ENCODE measurements around the gene RAB11FIP4.

The RAB11FIP4 gene

GRCh38 chr17:31579265-31579664 is 187.8 kb downstream of the RAB11FIP4 start:
- DNase-seq: no peak

- no peak for DNase-seq
Observed at GRCh38 chr17:31580316-31580705, 188.8 kb downstream of the RAB11FIP4 start.

GRCh38 chr17:31580706-31581490 is 189.4 kb downstream of the RAB11FIP4 start:
- no peak for DNase-seq

GRCh38 chr17:31581491-31581890 is 190.0 kb downstream of the RAB11FIP4 start:
- no peak for DNase-seq

- DNase-seq: peak; percentile 13
Observed at GRCh38 chr17:31582151-31582907, 190.9 kb downstream of the RAB11FIP4 start.

- no peak for DNase-seq
Observed at GRCh38 chr17:31583772-31584356, 192.4 kb downstream of the RAB11FIP4 start.

- DNase-seq: no peak
Observed at GRCh38 chr17:31584438-31585279, 193.2 kb downstream of the RAB11FIP4 start.

- no peak for DNase-seq
Observed at GRCh38 chr17:31585280-31585630, 193.8 kb downstream of the RAB11FIP4 start.

- no peak for DNase-seq
Observed at GRCh38 chr17:31586946-31587345, 195.5 kb downstream of the RAB11FIP4 start.

GRCh38 chr17:31587462-31587861 is 196.0 kb downstream of the RAB11FIP4 start:
- no peak for DNase-seq
